Activated T-cell treated with anti-CD3 and anti-CD28 coated beads, Interleukin-2, amount 50 U/mL, for 24 hours (primary cell): ENCODE data around the gene ATP4A.
A peak's percentile ranks its signal among the peaks of the same experiment; 100 is the strongest.

Source experiments
- DNase-seq: peaks from one replicate; pipeline ENCODE4 v3.0.0-alpha.2; 2020
- H3K27ac Mint-ChIP-seq: 2 replicates; pipeline ENCODE4 v1.8.0; 2020; ENCODE audit warnings: mild to moderate bottlenecking, mixed read lengths
- H3K27me3 Mint-ChIP-seq: 2 replicates; pipeline ENCODE4 v1.8.0; 2020; ENCODE audit warnings: mixed read lengths
- H3K36me3 Mint-ChIP-seq: 2 replicates; pipeline ENCODE4 v1.8.0; 2020; ENCODE audit warnings: low read depth, mixed read lengths
- H3K4me1 Mint-ChIP-seq: 2 replicates; pipeline ENCODE4 v1.8.0; 2020; ENCODE audit warnings: low read depth, mixed read lengths
- H3K4me3 Mint-ChIP-seq: 2 replicates; pipeline ENCODE4 v1.8.0; 2020; ENCODE audit warnings: mild to moderate bottlenecking, moderate library complexity, mixed read lengths
- H3K9me3 Mint-ChIP-seq: 2 replicates; pipeline ENCODE4 v1.8.0; 2020; ENCODE audit warnings: mixed read lengths

ATP4A gene

DNA sequence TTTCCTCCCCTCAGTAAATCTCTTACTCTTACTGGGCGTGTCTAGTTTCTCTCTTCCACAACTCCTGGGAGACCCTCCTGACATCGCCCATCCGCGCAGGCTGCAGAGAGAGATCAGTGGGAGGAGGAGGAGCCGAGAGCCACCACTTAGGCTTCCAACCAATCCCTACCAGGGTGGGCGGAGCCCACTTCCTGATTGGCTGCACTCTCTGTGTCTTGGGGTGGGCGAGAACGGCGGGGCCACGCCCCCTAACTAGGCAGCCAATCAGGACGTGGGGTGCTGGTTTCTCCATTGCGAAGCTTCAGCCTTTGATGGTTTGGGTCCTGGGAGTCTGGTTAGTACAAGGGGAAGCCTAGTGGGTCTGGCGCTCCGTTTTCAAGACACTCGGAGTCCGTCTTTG is 22.4 kb upstream of the ATP4A start, which contains the start of gene PMIS2:
TSS of gene PMIS2 (plus strand) at position 326 of the 400 bp plus-strand sequence. CDS start 87 bp downstream, outside the sequence.
- H3K4me1 Mint-ChIP-seq = no peaks in the 10 kb centered on the region
- peaks cover 31% of the 10 kb centered on the region for H3K27me3 Mint-ChIP-seq
- H3K9me3 Mint-ChIP-seq = no peaks in the 10 kb centered on the region
- H3K36me3 Mint-ChIP-seq = no peaks in the 10 kb centered on the region
- H3K27ac Mint-ChIP-seq = no peak within 1 kb of the TSS
- H3K4me3 Mint-ChIP-seq = no peak within 1 kb of the TSS
- DNase-seq = peak; percentile 34

DNA sequence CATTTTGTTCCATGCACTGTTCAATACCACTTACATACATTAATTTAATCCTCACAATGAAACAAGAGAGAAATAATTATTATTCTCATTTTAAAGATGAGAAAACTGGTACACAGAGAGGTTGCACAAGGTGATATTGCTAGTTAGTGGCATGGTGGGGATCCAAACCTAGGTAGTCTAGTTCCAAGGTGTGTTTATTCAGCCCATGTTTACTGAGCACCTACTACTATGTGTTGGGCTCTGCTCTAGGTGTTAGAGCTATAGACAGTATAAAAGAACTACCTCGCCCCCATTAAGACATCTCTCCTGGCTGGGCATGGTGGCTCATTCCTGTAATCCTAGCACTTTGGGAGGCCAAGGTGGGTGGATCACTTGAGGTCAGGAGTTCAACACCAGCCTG is 19.3 kb upstream of the ATP4A start:
- H3K27me3 Mint-ChIP-seq = peaks cover 41% of the 10 kb centered on the region
- DNase-seq = no peak
- H3K36me3 Mint-ChIP-seq = no peaks in the 10 kb centered on the region
- peaks cover 1% of the 10 kb centered on the region for H3K9me3 Mint-ChIP-seq
- no peak overlapping the region for H3K4me3 Mint-ChIP-seq
- no peaks in the 10 kb centered on the region for H3K4me1 Mint-ChIP-seq
- H3K27ac Mint-ChIP-seq = no peak overlapping the region

DNA sequence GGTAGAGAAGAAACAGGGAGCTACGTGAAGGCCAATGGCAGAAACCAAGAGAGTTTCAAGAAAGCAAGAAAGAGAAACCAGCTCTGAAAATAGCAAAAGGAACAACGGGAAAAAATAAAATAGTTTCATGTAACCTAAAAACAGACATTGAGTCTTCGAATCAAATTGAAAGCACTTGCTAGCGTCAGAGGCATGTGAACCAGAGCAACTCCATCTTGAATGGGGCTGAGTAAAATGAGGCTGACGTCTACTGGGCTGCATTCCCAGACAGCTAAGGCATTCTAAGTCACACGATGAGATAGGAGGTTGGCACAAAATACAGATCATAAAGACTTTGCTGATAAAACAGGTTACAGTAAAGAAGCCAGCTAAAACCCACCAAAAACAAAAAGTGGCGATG is 15.2 kb upstream of the ATP4A start:
- Mint-ChIP-seq H3K27ac (no peak overlapping the region), H3K36me3 (no peaks in the 10 kb centered on the region), H3K4me1 (no peaks in the 10 kb centered on the region), H3K9me3 (peaks cover 28% of the 10 kb centered on the region), H3K4me3 (no peak overlapping the region), H3K27me3 (peaks cover 30% of the 10 kb centered on the region)
- DNase-seq = no peak

DNA sequence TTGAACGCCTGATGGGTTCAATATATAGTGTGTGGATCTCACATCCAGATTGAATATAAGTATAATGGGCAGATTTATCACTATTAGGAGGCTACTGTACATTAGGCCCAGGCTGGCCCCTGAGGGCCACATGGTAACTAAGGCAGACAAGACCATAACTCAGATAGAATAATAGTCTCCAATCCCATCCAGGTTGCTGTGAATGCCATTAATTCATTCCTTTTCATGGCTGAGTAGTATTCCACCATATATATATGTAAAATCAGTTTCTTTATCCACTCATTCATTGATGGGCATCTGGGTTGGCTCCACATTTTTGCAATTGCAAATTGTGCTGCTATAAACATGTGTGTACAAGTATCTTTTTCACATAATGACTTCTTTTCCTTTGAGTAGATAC is 14.5 kb upstream of the ATP4A start:
- DNase-seq = no peak
- Mint-ChIP-seq H3K4me1 (no peaks in the 10 kb centered on the region), H3K27ac (no peak overlapping the region)

DNA sequence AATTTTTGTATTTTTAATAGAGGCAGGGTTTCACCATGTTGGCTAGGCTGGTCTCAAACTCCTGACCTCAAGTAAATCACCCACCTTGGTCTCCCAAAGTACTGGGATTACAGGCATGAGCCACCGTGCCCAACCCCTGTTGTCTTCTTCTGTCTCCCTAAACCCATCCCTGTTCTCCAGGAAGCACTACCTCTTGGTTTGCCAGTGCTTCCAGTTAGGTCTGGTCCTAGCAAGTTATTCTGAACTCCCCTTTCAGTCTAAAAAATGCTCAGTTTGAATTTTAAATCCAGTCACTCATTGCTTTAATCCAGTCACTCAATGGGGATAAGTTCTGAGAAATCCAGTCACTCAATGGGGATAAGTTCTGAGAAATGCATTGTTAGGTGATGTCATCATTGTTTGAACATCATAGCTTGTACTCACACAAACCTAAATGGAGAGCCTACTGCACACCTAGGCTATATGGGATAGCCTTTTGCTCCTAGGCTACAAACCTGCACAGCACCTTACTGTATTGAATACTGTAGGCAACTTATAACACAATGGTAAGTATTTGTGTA is 8.0 kb upstream of the ATP4A start:
- Mint-ChIP-seq H3K27ac (no peak overlapping the region), H3K9me3 (peaks cover 19% of the 10 kb centered on the region), H3K27me3 (peaks cover 28% of the 10 kb centered on the region), H3K4me3 (no peak overlapping the region), H3K36me3 (no peaks in the 10 kb centered on the region), H3K4me1 (peaks cover 2% of the 10 kb centered on the region)
- no peak for DNase-seq

More for the DNA sequence above, 14.5 kb upstream of the ATP4A start:
- Mint-ChIP-seq H3K4me3 (no peak overlapping the region), H3K36me3 (no peaks in the 10 kb centered on the region), H3K9me3 (peaks cover 30% of the 10 kb centered on the region), H3K27me3 (peaks cover 26% of the 10 kb centered on the region)

DNA sequence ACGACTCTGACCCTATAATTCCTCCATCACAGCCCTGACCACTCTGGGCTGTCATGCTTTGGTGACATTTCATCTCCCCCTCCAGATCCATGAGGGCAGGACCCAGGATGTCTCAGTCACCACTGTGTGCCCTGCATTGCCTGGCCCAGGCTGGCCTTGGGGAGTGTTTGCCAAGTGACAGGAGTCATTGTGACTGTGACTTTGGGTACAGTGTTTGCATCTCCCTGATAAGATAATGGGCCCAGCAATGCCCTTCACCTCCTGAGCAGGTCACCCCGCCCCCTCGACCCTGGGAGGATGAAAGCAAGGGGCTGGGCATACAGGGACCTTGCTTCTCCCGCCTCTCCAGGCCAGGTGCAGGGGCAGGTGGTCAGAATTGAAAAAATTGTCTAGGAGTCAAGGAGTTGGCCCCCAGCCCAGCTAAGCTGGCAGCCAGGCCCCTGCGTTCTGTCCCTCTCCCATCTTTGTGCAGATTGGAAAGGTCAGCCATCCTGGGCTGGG is 5.9 kb upstream of the ATP4A start:
- Mint-ChIP-seq H3K9me3 (peaks cover 2% of the 10 kb centered on the region), H3K36me3 (no peaks in the 10 kb centered on the region), H3K27ac (no peak overlapping the region), H3K4me1 (peaks cover 2% of the 10 kb centered on the region), H3K4me3 (no peak overlapping the region), H3K27me3 (peaks cover 41% of the 10 kb centered on the region)
- DNase-seq = no peak

DNA sequence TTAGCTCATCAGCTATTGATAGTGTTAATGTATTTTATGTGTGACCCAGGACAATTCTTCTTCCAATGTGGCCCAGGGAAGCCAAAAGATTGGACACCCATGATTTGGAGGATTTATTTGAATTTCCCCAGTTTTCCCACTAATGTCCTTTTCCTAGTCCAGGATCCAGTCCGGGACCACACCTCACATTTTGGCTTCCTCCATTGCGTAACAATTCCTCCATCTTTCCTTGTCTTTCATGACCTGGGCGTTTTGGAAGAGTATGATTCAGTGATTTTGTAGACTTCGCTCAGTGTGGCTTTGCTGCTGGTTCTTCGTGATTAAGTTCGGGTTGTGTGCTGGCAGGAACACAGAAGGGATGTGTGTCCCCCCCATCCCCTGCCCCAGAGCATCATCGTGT is 3.3 kb upstream of the ATP4A start:
- peaks cover 61% of the 10 kb centered on the region for H3K27me3 Mint-ChIP-seq
- H3K4me3 Mint-ChIP-seq = no peak overlapping the region
- no peaks in the 10 kb centered on the region for H3K9me3 Mint-ChIP-seq

DNA sequence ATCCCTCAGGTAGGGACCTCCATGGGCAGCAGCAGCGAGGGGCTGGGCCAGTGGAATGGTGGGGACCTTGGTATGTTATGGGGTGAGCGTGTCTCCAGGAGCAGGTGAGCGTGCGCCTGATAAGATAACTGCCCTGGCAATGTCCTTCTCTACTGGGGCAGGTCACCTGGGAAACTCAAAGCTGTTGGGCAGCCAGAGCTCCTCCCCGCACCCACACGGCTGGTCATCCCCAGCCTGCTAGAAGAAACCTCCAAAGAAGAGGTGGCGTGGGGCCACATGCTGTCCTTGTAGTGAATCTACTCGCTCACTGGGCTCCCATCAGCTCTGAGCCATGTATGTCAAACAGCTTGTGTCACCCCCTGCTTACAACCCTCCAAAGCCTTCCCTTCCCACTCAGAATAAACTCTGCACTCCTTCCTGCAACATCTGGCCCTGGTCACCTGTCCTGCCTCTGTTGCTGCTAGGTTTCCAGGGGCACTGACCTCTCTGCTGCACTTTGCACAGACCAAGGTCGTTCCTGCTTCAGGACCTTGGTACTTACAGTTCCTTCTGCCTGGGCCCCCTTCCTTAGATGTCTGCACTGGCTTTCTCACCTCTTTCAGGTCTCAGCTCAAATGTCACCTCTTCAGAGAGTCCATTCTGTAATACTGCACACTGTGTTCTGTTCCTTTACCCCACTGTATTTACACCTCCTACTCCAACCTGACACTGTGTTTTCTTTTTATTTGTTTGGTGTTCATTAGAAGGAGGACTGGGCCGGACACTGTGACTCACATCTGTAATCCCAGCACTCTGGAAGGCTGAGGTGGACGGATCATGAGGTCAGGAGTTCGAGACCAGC is 1.8 kb upstream of the ATP4A start:
- peaks cover 66% of the 10 kb centered on the region for H3K27me3 Mint-ChIP-seq

More for the DNA sequence above, 3.3 kb upstream of the ATP4A start:
- H3K36me3 Mint-ChIP-seq = no peaks in the 10 kb centered on the region
- H3K4me1 Mint-ChIP-seq = peaks cover 2% of the 10 kb centered on the region
- H3K27ac Mint-ChIP-seq = no peak overlapping the region
- no peak for DNase-seq

DNA sequence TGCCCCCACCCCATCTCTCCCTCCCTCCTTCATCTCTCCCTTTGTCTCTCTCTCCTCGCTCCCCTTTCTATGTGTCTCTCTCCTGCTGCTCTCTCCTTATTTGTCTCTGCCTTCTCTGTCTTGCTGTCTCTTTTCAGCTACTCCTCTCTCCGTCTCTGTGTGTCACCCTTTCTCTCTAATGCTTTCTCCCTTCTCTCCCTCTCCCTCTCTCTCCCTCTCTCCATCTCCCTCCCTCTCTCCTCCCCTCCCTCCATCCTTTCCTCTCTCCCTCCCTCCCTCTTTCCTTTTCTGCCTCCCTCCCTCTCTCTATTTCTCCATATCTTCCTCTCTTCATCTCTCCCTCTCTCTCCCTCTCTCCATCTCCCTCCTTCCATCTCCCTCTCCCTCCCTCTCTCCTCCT is 682 bp downstream of the ATP4A start:
- peaks cover 75% of the 10 kb centered on the region for H3K27me3 Mint-ChIP-seq
- no peak for DNase-seq
- peaks cover 7% of the 10 kb centered on the region for H3K4me1 Mint-ChIP-seq
- H3K4me3 Mint-ChIP-seq = no peak overlapping the region
- H3K9me3 Mint-ChIP-seq = no peaks in the 10 kb centered on the region
- no peaks in the 10 kb centered on the region for H3K36me3 Mint-ChIP-seq
- H3K27ac Mint-ChIP-seq = no peak overlapping the region

More for the DNA sequence above, 1.8 kb upstream of the ATP4A start:
- Mint-ChIP-seq H3K4me3 (no peak overlapping the region), H3K9me3 (no peaks in the 10 kb centered on the region), H3K4me1 (no peaks in the 10 kb centered on the region), H3K36me3 (no peaks in the 10 kb centered on the region), H3K27ac (no peak overlapping the region)
- no peak for DNase-seq

DNA sequence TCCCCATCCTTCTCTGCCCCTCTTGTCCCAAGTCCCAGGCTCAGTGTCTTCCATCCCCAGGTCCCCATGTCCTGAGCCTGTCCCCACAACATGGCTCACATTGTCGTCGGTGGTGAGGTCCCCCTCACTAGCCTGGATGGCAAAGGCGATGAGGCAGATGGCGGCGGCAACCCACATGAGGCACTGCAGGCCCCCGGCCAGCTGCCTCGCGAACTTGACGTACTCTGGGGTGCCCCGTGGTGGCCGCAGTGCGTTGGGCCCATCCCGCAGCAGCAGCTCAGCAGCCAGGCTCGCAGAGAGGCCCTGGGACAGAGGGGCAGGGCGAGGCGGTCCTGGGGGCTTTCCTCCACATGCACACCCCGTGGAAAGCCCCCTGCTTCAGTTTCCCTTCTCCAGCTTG is 1.1 kb downstream of the ATP4A start:
- DNase-seq = no peak
- no peaks in the 10 kb centered on the region for H3K36me3 Mint-ChIP-seq
- no peak overlapping the region for H3K4me3 Mint-ChIP-seq
- no peaks in the 10 kb centered on the region for H3K9me3 Mint-ChIP-seq
- H3K27ac Mint-ChIP-seq = no peak overlapping the region
- peaks cover 77% of the 10 kb centered on the region for H3K27me3 Mint-ChIP-seq
- peaks cover 8% of the 10 kb centered on the region for H3K4me1 Mint-ChIP-seq

DNA sequence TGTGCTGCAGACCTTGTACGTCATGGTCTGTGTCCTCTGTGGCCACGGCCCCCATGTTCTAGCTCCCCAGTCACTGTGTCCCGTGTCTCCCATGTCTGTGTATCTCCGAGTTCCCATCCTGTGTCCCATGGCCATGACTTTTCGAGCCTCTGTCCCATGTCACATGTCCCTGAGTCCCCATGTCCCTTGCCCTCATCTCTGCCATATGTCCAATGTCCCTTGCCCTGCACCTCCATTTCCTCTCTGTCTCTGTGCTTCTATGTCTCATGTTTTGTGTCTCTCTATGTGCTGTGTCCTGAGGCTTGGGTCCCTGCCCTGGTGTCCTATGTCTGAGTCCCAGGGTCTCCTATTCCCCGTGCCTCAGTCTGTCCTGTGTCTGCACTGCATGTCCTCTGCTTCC is 2.0 kb downstream of the ATP4A start:
- Mint-ChIP-seq H3K27me3 (peaks cover 73% of the 10 kb centered on the region), H3K9me3 (no peaks in the 10 kb centered on the region), H3K4me1 (peaks cover 10% of the 10 kb centered on the region), H3K36me3 (no peaks in the 10 kb centered on the region), H3K4me3 (no peak overlapping the region), H3K27ac (no peak overlapping the region)
- peak; percentile 8 for DNase-seq

DNA sequence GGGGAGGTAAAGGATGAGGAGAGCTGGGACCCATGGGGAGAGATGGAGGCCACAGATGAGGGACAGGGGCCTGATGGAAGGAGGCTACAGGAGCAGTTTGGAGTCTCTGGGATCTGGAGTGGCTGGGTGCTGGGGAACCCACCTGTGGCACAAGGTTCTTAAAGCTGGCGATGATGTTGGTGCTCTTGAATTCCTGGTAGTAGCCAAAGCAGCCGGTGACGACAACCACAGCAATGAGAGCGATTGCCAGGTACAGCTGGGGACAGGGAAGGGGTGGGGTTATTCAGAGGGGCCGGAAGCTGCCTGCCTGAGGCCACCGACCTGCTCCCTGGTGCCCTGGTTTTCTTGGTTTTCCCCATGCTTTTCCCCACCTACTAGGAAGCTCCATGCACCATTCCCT is 2.8 kb downstream of the ATP4A start:
- H3K27me3 Mint-ChIP-seq = peaks cover 73% of the 10 kb centered on the region
- no peaks in the 10 kb centered on the region for H3K36me3 Mint-ChIP-seq
- H3K27ac Mint-ChIP-seq = no peak overlapping the region
- DNase-seq = peak; percentile 15
- H3K4me1 Mint-ChIP-seq = peaks cover 10% of the 10 kb centered on the region
- H3K9me3 Mint-ChIP-seq = no peaks in the 10 kb centered on the region
- no peak overlapping the region for H3K4me3 Mint-ChIP-seq

DNA sequence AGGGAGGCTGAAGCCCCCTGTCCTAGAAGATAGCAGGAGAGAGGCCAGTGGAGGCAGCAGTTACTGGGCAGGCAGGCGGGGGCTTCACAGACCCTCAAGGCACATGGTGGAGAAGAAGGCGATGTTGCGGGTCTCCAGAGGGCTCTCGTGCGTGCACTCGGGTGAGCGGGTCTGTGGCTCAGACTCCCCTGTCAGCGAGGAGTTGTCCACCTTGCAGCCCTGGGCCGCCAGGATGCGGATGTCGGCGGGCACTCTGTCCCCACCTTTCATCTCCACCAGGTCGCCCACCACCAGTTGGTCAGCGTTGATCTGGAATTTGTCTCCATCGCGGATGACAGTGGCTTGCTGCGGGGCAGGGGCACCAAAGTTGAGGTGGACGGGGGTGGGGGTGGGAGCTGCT is 3.2 kb downstream of the ATP4A start:
- Mint-ChIP-seq H3K36me3 (no peaks in the 10 kb centered on the region), H3K27ac (no peak overlapping the region), H3K27me3 (peaks cover 69% of the 10 kb centered on the region), H3K9me3 (no peaks in the 10 kb centered on the region), H3K4me3 (no peak overlapping the region), H3K4me1 (peaks cover 10% of the 10 kb centered on the region)
- peak; percentile 15 for DNase-seq

DNA sequence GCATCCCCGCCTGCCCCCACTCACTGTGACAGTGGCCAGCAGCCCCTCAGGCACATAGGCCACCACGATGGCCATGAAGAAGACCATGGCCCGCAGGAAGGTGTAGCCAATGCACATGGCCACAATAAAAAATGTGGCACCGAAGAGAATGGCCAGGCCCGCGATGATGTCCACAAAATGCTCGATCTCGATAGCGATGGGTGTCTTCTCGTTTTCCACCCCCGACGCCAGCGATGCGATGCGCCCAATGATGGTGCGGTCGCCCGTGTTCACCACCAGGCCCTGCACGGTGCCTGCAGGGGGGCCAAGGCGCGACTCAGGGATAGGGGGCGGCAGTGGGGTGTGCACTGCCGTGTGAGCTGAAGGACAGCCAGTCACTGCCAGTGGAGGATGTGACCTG is 3.7 kb downstream of the ATP4A start:
- Mint-ChIP-seq H3K27ac (no peak overlapping the region), H3K4me3 (no peak overlapping the region), H3K4me1 (peaks cover 10% of the 10 kb centered on the region), H3K9me3 (no peaks in the 10 kb centered on the region), H3K36me3 (no peaks in the 10 kb centered on the region), H3K27me3 (peaks cover 65% of the 10 kb centered on the region)
- peak; percentile 13 for DNase-seq

DNA sequence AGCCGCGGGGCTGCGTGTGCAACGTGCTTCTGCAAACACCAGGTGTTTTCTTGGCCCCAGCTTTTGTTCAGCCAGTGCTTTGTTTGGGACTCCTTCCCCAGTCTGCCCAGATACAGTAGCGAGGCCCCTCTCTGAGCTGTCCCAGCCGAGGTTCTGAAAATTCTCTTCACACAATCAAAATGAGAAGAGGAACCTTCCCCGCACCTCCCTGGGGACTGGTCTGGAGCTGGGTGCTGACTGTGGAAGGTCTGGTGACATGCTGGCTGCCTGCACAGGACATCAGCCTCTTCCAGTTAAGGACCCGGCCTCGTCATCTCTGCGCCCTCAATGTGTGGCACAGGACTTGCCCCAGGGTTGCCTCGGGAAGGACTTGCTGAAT is 4.2 kb downstream of the ATP4A start:
- peaks cover 60% of the 10 kb centered on the region for H3K27me3 Mint-ChIP-seq
- no peaks in the 10 kb centered on the region for H3K36me3 Mint-ChIP-seq
- no peaks in the 10 kb centered on the region for H3K9me3 Mint-ChIP-seq
- no peak overlapping the region for H3K27ac Mint-ChIP-seq
- peaks cover 10% of the 10 kb centered on the region for H3K4me1 Mint-ChIP-seq
- DNase-seq = peak; percentile 28
- no peak overlapping the region for H3K4me3 Mint-ChIP-seq
